H1 (cell line): ENCODE data around the gene KRTAP20-4. TPM values are rescaled to one million over a fixed set of nuclear protein-coding genes. Genes with fewer than 3 reads are reported as not detected.

Experiments used
- ASH2L ChIP-seq: fragments of 200-600, 300-600 bp; sonication (generic); IDR thresholded peaks from one replicate; pipeline ENCODE4 v1.7.1; 2017; ENCODE audit warnings: low read length
- SIRT6 ChIP-seq: IDR thresholded peaks from one replicate; pipeline ENCODE4 v1.7.1; 2012; ENCODE audit warnings: low read length, inconsistent platforms
- polyA plus RNA-seq, 7 experiments: library from polyadenylated mRNA; depleted of rRNA in 3 of 7; stranded (reverse) in 5 of 7; unstranded in 2 of 7; fragments of >200 nt in 5 of 7; fragments of 200-250 nt in 2 of 7; gene quantifications; 1 replicate in 5 of 7; 2 replicates in 1 of 7; 4 replicates in 1 of 7; pipeline versions ENCODE4 v1.2.1 to v1.2.3, GENCODE V29; 2011 to 2013; ENCODE audit warnings: missing spikeins in 2 of 7, mixed read lengths in 2 of 7
- total RNA-seq: library from RNA; stranded (reverse); fragmentation: NEBNext Ultra II Directional; extraction: Animal tissue kit (Norgen Biotek cat#: 25700); gene quantifications from 2 replicates; pipeline ENCODE4 v1.2.1, GENCODE V29; 2021
- TF ChIP-seq, protein P1 (sequence below): fragments of 300-600 bp; sonication (generic); IDR thresholded peaks from 2 replicates; pipeline ENCODE4 v1.7.1; 2012; ENCODE audit warnings: low read length, moderate library complexity, mild to moderate bottlenecking, inconsistent platforms; ENCODE audit not compliant: insufficient replicate concordance

The KRTAP20-4 gene
- total and polyA plus RNA-seq, 2 of the 8 experiments (the other 6 are each of a cell fraction or from before 2014, with no cell fraction given): not detected

DNA sequence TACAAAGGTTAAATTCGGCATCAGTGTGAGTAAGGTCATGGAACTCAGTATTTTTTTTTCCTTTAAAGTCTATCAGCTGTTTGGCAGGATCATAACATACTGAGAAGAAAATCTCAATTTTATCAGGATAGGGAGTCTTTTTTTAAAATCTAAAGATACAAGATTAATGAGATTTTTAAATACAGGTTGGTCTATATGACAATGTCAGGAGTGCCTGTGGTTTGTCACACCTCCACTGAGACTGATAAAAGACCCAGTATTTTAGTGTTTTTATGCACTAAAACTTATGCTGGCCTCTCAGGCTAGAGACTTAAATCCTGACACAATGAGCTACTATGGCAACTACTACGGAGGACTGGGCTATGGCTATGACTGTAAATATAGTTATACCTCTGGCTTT is 22.1 kb downstream of the KRTAP20-4 start, which contains the start of gene KRTAP20-3 (continued):
- TF ChIP-seq ASH2L: no peak
- TF ChIP-seq, protein P1, sequence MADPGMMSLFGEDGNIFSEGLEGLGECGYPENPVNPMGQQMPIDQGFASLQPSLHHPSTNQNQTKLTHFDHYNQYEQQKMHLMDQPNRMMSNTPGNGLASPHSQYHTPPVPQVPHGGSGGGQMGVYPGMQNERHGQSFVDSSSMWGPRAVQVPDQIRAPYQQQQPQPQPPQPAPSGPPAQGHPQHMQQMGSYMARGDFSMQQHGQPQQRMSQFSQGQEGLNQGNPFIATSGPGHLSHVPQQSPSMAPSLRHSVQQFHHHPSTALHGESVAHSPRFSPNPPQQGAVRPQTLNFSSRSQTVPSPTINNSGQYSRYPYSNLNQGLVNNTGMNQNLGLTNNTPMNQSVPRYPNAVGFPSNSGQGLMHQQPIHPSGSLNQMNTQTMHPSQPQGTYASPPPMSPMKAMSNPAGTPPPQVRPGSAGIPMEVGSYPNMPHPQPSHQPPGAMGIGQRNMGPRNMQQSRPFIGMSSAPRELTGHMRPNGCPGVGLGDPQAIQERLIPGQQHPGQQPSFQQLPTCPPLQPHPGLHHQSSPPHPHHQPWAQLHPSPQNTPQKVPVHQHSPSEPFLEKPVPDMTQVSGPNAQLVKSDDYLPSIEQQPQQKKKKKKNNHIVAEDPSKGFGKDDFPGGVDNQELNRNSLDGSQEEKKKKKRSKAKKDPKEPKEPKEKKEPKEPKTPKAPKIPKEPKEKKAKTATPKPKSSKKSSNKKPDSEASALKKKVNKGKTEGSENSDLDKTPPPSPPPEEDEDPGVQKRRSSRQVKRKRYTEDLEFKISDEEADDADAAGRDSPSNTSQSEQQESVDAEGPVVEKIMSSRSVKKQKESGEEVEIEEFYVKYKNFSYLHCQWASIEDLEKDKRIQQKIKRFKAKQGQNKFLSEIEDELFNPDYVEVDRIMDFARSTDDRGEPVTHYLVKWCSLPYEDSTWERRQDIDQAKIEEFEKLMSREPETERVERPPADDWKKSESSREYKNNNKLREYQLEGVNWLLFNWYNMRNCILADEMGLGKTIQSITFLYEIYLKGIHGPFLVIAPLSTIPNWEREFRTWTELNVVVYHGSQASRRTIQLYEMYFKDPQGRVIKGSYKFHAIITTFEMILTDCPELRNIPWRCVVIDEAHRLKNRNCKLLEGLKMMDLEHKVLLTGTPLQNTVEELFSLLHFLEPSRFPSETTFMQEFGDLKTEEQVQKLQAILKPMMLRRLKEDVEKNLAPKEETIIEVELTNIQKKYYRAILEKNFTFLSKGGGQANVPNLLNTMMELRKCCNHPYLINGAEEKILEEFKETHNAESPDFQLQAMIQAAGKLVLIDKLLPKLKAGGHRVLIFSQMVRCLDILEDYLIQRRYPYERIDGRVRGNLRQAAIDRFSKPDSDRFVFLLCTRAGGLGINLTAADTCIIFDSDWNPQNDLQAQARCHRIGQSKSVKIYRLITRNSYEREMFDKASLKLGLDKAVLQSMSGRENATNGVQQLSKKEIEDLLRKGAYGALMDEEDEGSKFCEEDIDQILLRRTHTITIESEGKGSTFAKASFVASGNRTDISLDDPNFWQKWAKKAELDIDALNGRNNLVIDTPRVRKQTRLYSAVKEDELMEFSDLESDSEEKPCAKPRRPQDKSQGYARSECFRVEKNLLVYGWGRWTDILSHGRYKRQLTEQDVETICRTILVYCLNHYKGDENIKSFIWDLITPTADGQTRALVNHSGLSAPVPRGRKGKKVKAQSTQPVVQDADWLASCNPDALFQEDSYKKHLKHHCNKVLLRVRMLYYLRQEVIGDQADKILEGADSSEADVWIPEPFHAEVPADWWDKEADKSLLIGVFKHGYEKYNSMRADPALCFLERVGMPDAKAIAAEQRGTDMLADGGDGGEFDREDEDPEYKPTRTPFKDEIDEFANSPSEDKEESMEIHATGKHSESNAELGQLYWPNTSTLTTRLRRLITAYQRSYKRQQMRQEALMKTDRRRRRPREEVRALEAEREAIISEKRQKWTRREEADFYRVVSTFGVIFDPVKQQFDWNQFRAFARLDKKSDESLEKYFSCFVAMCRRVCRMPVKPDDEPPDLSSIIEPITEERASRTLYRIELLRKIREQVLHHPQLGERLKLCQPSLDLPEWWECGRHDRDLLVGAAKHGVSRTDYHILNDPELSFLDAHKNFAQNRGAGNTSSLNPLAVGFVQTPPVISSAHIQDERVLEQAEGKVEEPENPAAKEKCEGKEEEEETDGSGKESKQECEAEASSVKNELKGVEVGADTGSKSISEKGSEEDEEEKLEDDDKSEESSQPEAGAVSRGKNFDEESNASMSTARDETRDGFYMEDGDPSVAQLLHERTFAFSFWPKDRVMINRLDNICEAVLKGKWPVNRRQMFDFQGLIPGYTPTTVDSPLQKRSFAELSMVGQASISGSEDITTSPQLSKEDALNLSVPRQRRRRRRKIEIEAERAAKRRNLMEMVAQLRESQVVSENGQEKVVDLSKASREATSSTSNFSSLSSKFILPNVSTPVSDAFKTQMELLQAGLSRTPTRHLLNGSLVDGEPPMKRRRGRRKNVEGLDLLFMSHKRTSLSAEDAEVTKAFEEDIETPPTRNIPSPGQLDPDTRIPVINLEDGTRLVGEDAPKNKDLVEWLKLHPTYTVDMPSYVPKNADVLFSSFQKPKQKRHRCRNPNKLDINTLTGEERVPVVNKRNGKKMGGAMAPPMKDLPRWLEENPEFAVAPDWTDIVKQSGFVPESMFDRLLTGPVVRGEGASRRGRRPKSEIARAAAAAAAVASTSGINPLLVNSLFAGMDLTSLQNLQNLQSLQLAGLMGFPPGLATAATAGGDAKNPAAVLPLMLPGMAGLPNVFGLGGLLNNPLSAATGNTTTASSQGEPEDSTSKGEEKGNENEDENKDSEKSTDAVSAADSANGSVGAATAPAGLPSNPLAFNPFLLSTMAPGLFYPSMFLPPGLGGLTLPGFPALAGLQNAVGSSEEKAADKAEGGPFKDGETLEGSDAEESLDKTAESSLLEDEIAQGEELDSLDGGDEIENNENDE: no peak
- TF ChIP-seq SIRT6: no peak
